Measurements from ENCODE around the gene ZNF280D.

- TF ChIP-seq CTCF (IDR thresholded peaks at IDR 0.05) (no peak), POLR2A (IDR thresholded peaks at IDR 0.05) (no peak)
Observed at GRCh38 chr15:56672721-56673120, 60.6 kb downstream of the ZNF280D start.
